Stimulated activated CD8-positive, alpha-beta memory T cell treated with anti-CD3 and anti-CD28 coated beads, Interleukin-2, amount 100 ng/mL, for 1 hour (primary cell): ENCODE measurements around the gene CDK6.

Experiments
- DNase-seq, 2 donors: peaks; one replicate each; pipeline ENCODE4 v3.0.0-alpha.2; 2020; ENCODE audit warnings: low read depth in 2 of 2

Gene CDK6

GRCh38 chr7:92708111-92709042 lies 128.0 kb downstream of the CDK6 start:
- DNase-seq = no peak

- DNase-seq = no peak
Measured at GRCh38 chr7:92707435-92707834, 128.9 kb downstream of the CDK6 start.

- DNase-seq = no peak
Measured at GRCh38 chr7:92706563-92706962, 129.8 kb downstream of the CDK6 start.

GRCh38 chr7:92705831-92706230 lies 130.5 kb downstream of the CDK6 start:
- DNase-seq = no peak

GRCh38 chr7:92704858-92705257 lies 131.5 kb downstream of the CDK6 start:
- no peak for DNase-seq

- DNase-seq = no peak
Measured at GRCh38 chr7:92702535-92702934, 133.8 kb downstream of the CDK6 start.

GRCh38 chr7:92699966-92700514 lies 136.3 kb downstream of the CDK6 start:
- DNase-seq = no peak

GRCh38 chr7:92699560-92699959 lies 136.8 kb downstream of the CDK6 start:
- no peak for DNase-seq

GRCh38 chr7:92698237-92698841 lies 138.0 kb downstream of the CDK6 start:
- no peak for DNase-seq

- no peak for DNase-seq
Measured at GRCh38 chr7:92697414-92697813, 139.0 kb downstream of the CDK6 start.

- DNase-seq = no peak
Measured at GRCh38 chr7:92697012-92697411, 139.4 kb downstream of the CDK6 start.

GRCh38 chr7:92696584-92696983 lies 139.8 kb downstream of the CDK6 start:
- DNase-seq = no peak

- no peak for DNase-seq
Measured at GRCh38 chr7:92695308-92696261, 140.8 kb downstream of the CDK6 start.

GRCh38 chr7:92694211-92694610 lies 142.2 kb downstream of the CDK6 start:
- no peak for DNase-seq

GRCh38 chr7:92693519-92693918 lies 142.9 kb downstream of the CDK6 start:
- no peak for DNase-seq

GRCh38 chr7:92691578-92691977 lies 144.8 kb downstream of the CDK6 start:
- no peak for DNase-seq

GRCh38 chr7:92685136-92686042 lies 151.0 kb downstream of the CDK6 start:
- peak; percentile 30 to 31 for DNase-seq

- DNase-seq = no peak
Measured at GRCh38 chr7:92684274-92684673, 152.1 kb downstream of the CDK6 start.

- no peak for DNase-seq
Measured at GRCh38 chr7:92682903-92683539, 153.4 kb downstream of the CDK6 start.

GRCh38 chr7:92682330-92682729 lies 154.0 kb downstream of the CDK6 start:
- no peak for DNase-seq
